GM12878 (cell line): ENCODE results near the gene NUP210. TPM values are rescaled to one million over a fixed set of nuclear protein-coding genes. Genes with fewer than 3 reads are reported as not detected.
A peak's percentile ranks its signal among the peaks of the same experiment; 100 is the strongest.

Experiments used
- BACH1 ChIP-seq: fragments of 450-650 bp; IDR thresholded peaks from 2 replicates; pipeline ENCODE4 v1.6.1; 2017; ENCODE audit warnings: mild to moderate bottlenecking, borderline replicate concordance
- FOXK2 ChIP-seq: fragments of 450-650 bp; IDR thresholded peaks from 2 replicates; pipeline ENCODE4 v1.6.1; 2017; ENCODE audit warnings: mild to moderate bottlenecking, moderate library complexity
- HDAC6 ChIP-seq: fragments of 200-600 bp; sonication (generic); IDR thresholded peaks from one replicate; pipeline ENCODE4 v1.8.0; 2017; ENCODE audit warnings: antibody characterized with exemption; ENCODE audit not compliant: unreplicated experiment
- IRF3 ChIP-seq: fragments of 450-650 bp; IDR thresholded peaks from 2 replicates; pipeline ENCODE4 v1.6.1; 2014; ENCODE audit warnings: mild to moderate bottlenecking
- IRF5 ChIP-seq: fragments of 450-650 bp; IDR thresholded peaks from 2 replicates; pipeline ENCODE4 v1.6.1; 2017; ENCODE audit warnings: borderline replicate concordance
- KAT2A ChIP-seq: conservative IDR thresholded peaks from 2 replicates; pipeline ENCODE4 v1.6.1; 2011; ENCODE audit warnings: low read depth, low read length; ENCODE audit not compliant: control insufficient read depth
- MTA3 ChIP-seq: IDR thresholded peaks from 2 replicates; pipeline ENCODE4 v1.6.1; 2012; ENCODE audit warnings: low read length, inconsistent platforms, borderline replicate concordance
- POLR2AphosphoS5 ChIP-seq: IDR thresholded peaks from 2 replicates; pipeline ENCODE4 v1.6.1; 2011; ENCODE audit warnings: mild to moderate bottlenecking, low read length, inconsistent platforms
- SIX5 ChIP-seq: IDR thresholded peaks from 2 replicates; pipeline ENCODE4 v1.6.1; 2011; ENCODE audit warnings: mild to moderate bottlenecking, low read depth, low read length, moderate library complexity; ENCODE audit not compliant: severe bottlenecking
- SMAD5 ChIP-seq: IDR thresholded peaks from 2 replicates; pipeline ENCODE4 v1.6.1; 2016; ENCODE audit warnings: antibody characterized with exemption, low read depth
- ZBTB33 ChIP-seq: fragments of 450-650 bp; IDR thresholded peaks from 2 replicates; pipeline ENCODE4 v1.6.1; 2017; ENCODE audit warnings: mild to moderate bottlenecking
- ZBTB4 ChIP-seq: fragments of 450-650 bp; formaldehyde crosslinking; IDR thresholded peaks from 2 replicates; pipeline ENCODE4 v1.4.0; 2022; ENCODE audit warnings: mild to moderate bottlenecking, moderate library complexity
- ZNF384 ChIP-seq: IDR thresholded peaks from 2 replicates; pipeline ENCODE4 v1.6.1; 2012; ENCODE audit warnings: low read depth, mild to moderate bottlenecking, low read length, improper control_type of control experiment, borderline replicate concordance
- polyA plus RNA-seq, 11 experiments: library from polyadenylated mRNA; depleted of rRNA in 4 of 11; unstranded in 6 of 11; stranded (reverse) in 5 of 11; fragments of >200 nt; fragmentation: Nextera tagmentation in 4 of 11; fragmentation: Illumina TruSeq in 1 of 11; extraction: Ambion mirVana in 4 of 11; extraction: Trizol in 1 of 11; gene quantifications; 1 replicate in 1 of 11; 2 replicates in 10 of 11; pipeline versions ENCODE4 v1.2.1 to v1.2.3, GENCODE V29; 2011 to 2016; ENCODE audit warnings: inconsistent platforms in 2 of 11, missing spikeins in 2 of 11, low read depth in 1 of 11
- total RNA-seq, 4 experiments: library from RNA; depleted of rRNA in 3 of 4; stranded (reverse); fragments of >200 nt in 3 of 4; fragmentation: Illumina TruSeq in 1 of 4; extraction: Trizol in 1 of 4; gene quantifications; 2 replicates each; pipeline versions ENCODE4 v1.2.1 to v1.2.3, GENCODE V29; 2013 to 2021
- TF ChIP-seq, protein P1 (sequence below), 3 experiments: IDR thresholded peaks in 2 of 3; conservative IDR thresholded peaks in 1 of 3; 2 replicates each; pipeline ENCODE4 v1.5.1; 2011; ENCODE audit warnings: low read depth in 3 of 3, low read length in 3 of 3, mild to moderate bottlenecking in 3 of 3, control low read depth in 2 of 3, moderate library complexity in 2 of 3, inconsistent platforms in 1 of 3, mixed read lengths in 1 of 3; ENCODE audit not compliant: control insufficient read depth in 2 of 3, insufficient read depth in 1 of 3; ENCODE audit errors: extremely low read depth in 1 of 3
- TF ChIP-seq, protein P2 (sequence below): fragments of 450-650 bp; IDR thresholded peaks from 2 replicates; pipeline ENCODE4 v1.6.1; 2017; ENCODE audit warnings: antibody characterized with exemption, mild to moderate bottlenecking, moderate library complexity

NUP210 gene
- total and polyA plus RNA-seq, 10 of the 15 experiments (the other 5 are each of a cell fraction or from before 2014, with no cell fraction given): 2.9 to 150 (median 76.0) TPM

GRCh38 chr3:13420831-13421765 lies 976 bp upstream of the NUP210 start (continued):
- TF ChIP-seq IRF5 (no peak), BACH1 (no peak), ZNF384 (no peak), HDAC6 (no peak), SIX5 (no peak), FOXK2 (no peak), ZBTB33 (no peak), MTA3 (no peak; the same call in 1 of the 2 replicates), ZBTB4 (CRISPR knock-in tag) (no peak), SMAD5 (no peak), KAT2A (no peak), IRF3 (no peak), POLR2AphosphoS5 (peak; percentile 64)
- TF ChIP-seq, protein P1, sequence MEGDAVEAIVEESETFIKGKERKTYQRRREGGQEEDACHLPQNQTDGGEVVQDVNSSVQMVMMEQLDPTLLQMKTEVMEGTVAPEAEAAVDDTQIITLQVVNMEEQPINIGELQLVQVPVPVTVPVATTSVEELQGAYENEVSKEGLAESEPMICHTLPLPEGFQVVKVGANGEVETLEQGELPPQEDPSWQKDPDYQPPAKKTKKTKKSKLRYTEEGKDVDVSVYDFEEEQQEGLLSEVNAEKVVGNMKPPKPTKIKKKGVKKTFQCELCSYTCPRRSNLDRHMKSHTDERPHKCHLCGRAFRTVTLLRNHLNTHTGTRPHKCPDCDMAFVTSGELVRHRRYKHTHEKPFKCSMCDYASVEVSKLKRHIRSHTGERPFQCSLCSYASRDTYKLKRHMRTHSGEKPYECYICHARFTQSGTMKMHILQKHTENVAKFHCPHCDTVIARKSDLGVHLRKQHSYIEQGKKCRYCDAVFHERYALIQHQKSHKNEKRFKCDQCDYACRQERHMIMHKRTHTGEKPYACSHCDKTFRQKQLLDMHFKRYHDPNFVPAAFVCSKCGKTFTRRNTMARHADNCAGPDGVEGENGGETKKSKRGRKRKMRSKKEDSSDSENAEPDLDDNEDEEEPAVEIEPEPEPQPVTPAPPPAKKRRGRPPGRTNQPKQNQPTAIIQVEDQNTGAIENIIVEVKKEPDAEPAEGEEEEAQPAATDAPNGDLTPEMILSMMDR (IDR thresholded peaks at IDR 0.05 in 2 of 3, conservative IDR thresholded peaks at IDR 0.05 in 1 of 3; ENCODE audit: control insufficient read depth in 2 of 3, extremely low read depth in 1 of 3, insufficient read depth in 1 of 3, low read depth in 3 of 3, low read length in 3 of 3): no peak
- TF ChIP-seq, protein P2, sequence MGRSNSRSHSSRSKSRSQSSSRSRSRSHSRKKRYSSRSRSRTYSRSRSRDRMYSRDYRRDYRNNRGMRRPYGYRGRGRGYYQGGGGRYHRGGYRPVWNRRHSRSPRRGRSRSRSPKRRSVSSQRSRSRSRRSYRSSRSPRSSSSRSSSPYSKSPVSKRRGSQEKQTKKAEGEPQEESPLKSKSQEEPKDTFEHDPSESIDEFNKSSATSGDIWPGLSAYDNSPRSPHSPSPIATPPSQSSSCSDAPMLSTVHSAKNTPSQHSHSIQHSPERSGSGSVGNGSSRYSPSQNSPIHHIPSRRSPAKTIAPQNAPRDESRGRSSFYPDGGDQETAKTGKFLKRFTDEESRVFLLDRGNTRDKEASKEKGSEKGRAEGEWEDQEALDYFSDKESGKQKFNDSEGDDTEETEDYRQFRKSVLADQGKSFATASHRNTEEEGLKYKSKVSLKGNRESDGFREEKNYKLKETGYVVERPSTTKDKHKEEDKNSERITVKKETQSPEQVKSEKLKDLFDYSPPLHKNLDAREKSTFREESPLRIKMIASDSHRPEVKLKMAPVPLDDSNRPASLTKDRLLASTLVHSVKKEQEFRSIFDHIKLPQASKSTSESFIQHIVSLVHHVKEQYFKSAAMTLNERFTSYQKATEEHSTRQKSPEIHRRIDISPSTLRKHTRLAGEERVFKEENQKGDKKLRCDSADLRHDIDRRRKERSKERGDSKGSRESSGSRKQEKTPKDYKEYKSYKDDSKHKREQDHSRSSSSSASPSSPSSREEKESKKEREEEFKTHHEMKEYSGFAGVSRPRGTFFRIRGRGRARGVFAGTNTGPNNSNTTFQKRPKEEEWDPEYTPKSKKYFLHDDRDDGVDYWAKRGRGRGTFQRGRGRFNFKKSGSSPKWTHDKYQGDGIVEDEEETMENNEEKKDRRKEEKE: no peak
